ENCODE data around the gene MCF2L.

MCF2L gene

DNA sequence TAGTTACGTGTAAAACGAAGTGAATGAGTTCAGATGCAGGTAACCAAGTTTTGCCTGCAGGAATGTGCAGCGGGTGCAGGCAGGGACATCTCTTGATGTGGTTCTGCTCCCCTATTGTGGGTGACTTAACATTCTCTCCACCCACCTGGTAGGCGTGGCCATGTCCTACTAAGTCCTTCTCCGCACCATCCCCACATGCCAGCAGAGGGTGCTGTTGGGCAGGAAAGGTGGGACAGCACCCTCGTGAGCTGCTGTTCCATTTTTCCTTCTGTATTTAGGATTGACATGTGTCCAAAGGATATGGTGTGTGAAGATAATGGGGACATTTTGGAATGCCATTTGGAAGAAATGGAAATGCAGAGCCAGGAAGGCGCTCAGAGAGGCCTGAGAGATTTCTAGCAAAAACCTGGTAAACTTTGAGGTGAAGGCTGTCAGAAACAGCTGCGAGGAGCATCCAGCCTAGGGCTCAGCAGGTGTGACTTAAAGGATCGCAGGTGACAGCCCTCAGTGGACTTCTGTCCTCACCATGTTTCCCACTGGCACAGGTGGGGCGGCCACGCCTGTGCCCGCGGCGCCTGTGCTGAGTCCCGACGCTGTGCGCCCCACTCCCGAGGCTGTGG, 26.2 kb upstream of the MCF2L start:
- in situ Hi-C loops (cut with MboI; ENCODE audit: low sequenced_read_pairs), result no loop called here

GRCh38 chr13:112943309-112944125, 25.5 kb upstream of the MCF2L start:
- in situ Hi-C loops (cut with MboI; ENCODE audit: low sequenced_read_pairs), result no loop called here

DNA sequence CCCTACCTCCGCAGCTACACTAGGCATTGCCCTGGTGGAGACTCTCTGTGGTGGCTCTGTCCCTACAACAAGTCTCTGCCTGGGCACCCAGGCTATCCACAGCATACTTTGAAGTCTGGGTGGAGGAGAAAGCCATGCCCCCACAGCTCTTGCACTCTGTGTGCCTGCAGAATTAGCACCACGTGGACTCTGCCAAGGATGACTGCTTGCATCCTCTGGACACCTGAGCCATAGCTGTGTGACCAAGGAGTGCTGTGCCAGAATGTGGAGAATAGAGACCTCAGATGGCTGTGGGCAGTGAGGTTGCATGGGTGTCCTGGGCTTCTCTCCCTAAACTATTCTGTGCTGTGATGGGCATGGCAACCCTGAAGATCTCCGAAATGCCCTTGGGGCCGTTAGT, 21.2 kb upstream of the MCF2L start:
- in situ Hi-C loops (cut with MboI; ENCODE audit: low sequenced_read_pairs), result no loop called here

GRCh38 chr13:112951674-112952371, 17.2 kb upstream of the MCF2L start:
- in situ Hi-C loops (cut with MboI; ENCODE audit: low sequenced_read_pairs), result no loop called here

GRCh38 chr13:112952759-112953551, 16.1 kb upstream of the MCF2L start:
- in situ Hi-C loops (cut with MboI; ENCODE audit: low sequenced_read_pairs), result no loop called here

GRCh38 chr13:112953591-112954487, 15.2 kb upstream of the MCF2L start:
- in situ Hi-C loops (cut with MboI; ENCODE audit: low sequenced_read_pairs), result no loop called here

- in situ Hi-C loops (cut with MboI; ENCODE audit: low sequenced_read_pairs), result no loop called here
Observed at GRCh38 chr13:112954488-112955270, 14.3 kb upstream of the MCF2L start.

GRCh38 chr13:112955271-112955937, 13.6 kb upstream of the MCF2L start:
- in situ Hi-C loops (cut with MboI; ENCODE audit: low sequenced_read_pairs), result no loop called here

GRCh38 chr13:112955956-112956355, 13.1 kb upstream of the MCF2L start:
- in situ Hi-C loops (cut with MboI; ENCODE audit: low sequenced_read_pairs), result no loop called here

DNA sequence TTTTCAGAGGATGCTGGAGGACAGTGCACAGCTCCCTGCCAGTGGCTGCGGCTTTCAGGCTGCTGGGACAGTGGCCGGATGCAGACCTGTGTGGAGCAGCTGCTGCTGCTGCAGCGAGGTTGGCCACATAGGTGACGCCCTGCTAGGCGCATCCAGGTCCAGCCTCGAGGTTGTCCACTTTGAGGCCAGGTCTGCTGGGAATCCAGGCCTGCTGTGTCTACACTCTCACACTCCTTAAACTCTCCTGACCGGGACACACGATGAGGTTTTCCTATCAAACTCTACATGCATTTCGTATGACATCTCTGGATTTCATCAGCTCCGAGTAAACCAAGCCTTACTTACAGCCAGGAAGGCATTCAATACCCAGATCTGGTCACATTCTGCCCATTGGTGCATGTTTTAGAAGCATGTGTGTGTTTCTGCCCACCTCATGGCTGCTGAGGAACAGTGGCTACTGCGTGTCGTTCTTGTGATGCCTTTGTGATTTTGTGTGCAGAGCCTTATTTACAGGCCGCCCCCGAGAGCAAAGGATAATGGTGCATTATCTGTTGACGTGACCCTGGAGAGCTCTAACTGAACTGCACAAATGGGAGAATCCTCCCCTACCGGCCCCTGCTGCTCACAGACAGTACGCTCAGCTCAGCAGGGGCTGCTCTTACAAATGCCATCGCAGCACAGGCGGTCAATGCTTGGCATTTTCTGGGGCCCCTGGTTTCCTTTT, 12.3 kb upstream of the MCF2L start:
- in situ Hi-C loops (cut with MboI; ENCODE audit: low sequenced_read_pairs), result no loop called here

- in situ Hi-C loops (cut with MboI; ENCODE audit: low sequenced_read_pairs), result no loop called here
Observed at GRCh38 chr13:112957295-112957677, 11.7 kb upstream of the MCF2L start.

DNA sequence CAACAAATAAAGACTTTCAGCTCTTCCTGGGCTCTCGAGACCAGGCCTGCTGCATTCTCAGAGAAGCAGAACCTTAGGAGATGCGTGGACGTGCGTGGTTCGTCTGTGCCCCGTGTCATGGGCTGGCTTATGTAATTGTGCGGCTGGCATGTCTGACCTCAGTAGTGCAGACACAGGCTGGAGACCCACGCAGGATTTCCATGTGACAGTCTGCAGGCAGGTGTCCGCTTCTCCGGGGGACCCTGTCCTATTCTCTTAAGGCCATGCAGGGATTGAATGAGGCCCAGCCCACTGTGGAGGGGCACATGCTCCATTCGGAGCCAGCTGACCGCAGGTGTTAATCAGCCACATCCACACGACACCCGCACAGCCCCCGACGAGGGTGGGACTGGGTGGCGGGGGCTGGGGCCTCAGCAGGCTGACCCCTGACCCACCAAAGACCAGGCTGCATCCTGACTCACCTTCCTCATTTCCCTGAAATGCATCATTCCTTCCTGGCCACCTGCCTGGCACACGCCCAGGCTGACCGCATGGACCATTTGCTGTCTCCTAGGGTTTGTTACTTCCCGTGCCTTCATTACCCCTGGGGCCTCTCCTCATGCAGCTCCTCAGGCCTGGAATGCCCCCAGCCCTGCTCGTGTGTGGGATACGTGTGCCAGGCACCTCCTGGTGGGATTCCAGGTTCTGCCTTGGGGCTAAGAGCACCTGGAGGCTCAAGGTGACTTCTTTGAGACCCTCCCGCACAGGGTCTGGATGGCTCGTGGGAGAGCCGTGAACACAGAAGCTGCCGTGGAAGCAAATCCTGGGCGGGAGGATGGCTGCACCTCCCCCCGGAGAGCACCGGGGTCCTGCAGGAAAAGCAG, 10.7 kb upstream of the MCF2L start:
- in situ Hi-C loops (cut with MboI; ENCODE audit: low sequenced_read_pairs), result no loop called here

DNA sequence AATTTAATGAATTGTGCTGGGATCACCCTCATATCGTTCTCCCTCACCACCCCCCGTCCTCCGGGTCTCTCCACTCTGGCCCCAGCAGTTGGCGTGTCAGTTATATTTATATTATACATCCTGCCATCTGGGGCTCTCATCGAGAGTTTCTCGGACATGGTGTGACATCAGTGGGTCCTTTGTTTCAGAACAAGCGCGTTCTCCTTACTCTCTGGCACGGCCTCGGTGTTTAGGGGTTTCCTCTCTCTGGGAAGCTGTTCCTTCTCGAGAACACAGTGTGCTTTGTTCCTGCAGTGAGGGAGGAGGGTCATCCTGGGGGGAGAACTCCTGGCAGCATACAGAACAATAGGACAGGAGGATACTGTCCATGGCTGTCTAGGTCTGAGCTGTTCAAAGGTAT, 9.8 kb upstream of the MCF2L start:
- in situ Hi-C loops (cut with MboI; ENCODE audit: low sequenced_read_pairs), result no loop called here

DNA sequence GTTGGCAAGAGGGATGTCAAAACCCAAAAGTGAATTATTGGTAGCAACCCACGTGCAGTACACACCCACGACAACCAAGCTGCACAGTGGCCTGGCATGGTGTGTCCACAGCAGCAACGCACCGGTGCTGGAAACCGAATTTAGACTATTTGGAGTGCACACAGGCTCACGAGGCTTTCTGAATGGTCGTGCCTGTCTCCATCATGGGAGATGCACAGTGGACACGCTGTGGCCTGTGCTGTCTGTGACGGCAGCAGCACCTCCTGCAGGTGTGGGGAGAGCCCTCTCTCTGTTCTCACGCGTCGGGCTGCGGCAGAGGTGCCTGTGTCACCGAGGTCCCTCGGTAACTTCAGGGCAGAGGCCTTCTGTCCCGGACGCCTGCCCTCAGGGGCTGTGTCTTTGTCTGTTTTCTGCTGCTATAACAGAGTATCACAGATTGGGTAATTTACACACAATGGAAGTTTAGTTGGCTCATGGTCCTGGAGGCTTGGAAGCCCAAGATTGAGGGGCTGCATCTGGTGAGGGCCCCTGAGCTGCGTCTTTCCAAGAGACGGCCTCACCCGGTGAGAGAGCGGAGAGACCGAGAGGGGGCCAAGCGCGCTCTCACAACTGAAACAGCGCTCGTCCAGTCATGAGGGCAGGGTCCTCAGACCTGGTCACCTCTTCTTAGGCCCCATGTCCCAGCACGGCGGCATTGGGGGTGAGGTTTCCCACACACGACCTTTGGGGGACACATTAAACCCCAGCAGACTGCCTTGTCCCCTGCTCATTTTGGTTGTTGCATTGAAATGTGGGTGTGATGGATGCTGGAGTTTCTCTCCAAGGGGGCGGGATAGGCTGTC, 9.1 kb upstream of the MCF2L start:
- in situ Hi-C loops (cut with MboI; ENCODE audit: low sequenced_read_pairs), result no loop called here

DNA sequence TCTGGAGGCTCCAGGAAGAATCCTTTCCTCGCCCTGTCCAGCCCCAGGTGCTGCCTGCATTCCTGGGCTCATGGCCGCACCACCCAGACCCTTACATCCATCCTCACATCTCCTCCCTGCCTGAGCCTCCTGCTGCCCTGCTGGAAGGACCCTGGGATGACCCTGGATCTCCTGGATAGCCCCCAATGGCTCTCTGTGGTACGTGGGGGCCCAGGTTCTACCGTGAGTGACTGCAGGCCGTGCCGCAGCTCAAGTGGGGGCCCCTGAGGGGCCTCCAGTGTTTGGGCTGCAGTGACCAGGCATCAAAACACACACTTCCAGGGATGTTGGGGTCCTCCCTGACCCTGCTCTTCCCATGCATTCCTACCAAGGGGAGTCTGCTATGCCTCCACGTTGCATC, 8.3 kb upstream of the MCF2L start:
- in situ Hi-C loops (cut with MboI; ENCODE audit: low sequenced_read_pairs), result no loop called here
